Placental pericyte (primary cell): ENCODE measurements around the gene SRSF12. TPM values are rescaled to one million over a fixed set of nuclear protein-coding genes. Genes with fewer than 3 reads are reported as not detected.

ENCODE experiments used
- small RNA-seq: library from RNA; depleted of rRNA; stranded (forward); fragments of <200 nt; gene quantifications from one replicate; pipeline ENCODE3, GENCODE V24; 2012; ENCODE audit warnings: low replicate concordance
- total RNA-seq: library from RNA; depleted of rRNA; stranded (reverse); fragments of >200 nt; gene quantifications from 2 replicates; pipeline ENCODE4 v1.2.3, GENCODE V29; 2012

SRSF12 gene
- total RNA-seq: under 0.01 TPM in 1 of 2 replicates, not detected in the other

GRCh38 chr6:89117211-89118108, at the start of gene SRSF12:
Gene SRSF12, minus strand, starts transcription at chr6:89118071. Its CDS starts 184 bp downstream, at chr6:89117887.

GRCh38 chr6:89145956-89146717, 28.3 kb upstream of the SRSF12 start, which contains the start of gene PM20D2:
Gene PM20D2, plus strand, starts transcription at chr6:89146055. Its CDS starts 90 bp downstream, at chr6:89146145.

GRCh38 chr6:89080281-89081128, 37.4 kb downstream of the SRSF12 start, which contains the start of gene PNRC1:
Gene PNRC1, plus strand, starts transcription at chr6:89080751. Its CDS starts 144 bp downstream, at chr6:89080895.

Small RNAs within 50 kb of the gene (small RNA-seq; reads per million reads assigned to genes)
- gene RN7SL336P (not detected), gene RNU2-61P (7.0 reads per million, percentile 91 among the genes with 10 or more reads in this experiment)

Other genes with a start within 250 kb of the SRSF12 start
- gene RNGTT, start 154.5 kb downstream of the SRSF12 start, total RNA-seq: 21.4 and 38.1 TPM in 2 replicates
- gene PNRC1, start 37.3 kb downstream of the SRSF12 start, total RNA-seq: 22.9 and 107 TPM in 2 replicates
- 1.3 and 5.7 TPM in 2 replicates for gene PM20D2, start 28.0 kb upstream of the SRSF12 start, total RNA-seq
- not detected in 2 replicates for gene GABRR1, start 99.3 kb upstream of the SRSF12 start, total RNA-seq
- 0.14 TPM in 1 of 2 replicates, not detected in the other for gene GABRR2, start 197.2 kb upstream of the SRSF12 start, total RNA-seq
- 48.2 and 61.7 TPM in 2 replicates for gene UBE2J1, start 234.7 kb upstream of the SRSF12 start, total RNA-seq